Measurements from ENCODE around the gene CREBBP. TPM values are rescaled to one million over a fixed set of nuclear protein-coding genes. Genes with fewer than 3 reads are reported as not detected.

The CREBBP gene
- total RNA-seq, 3 donors from 2014 or later: 44.7 to 47.2 (median 45.3) TPM

GRCh38 chr16:3771513-3771912 lies 109.0 kb downstream of the CREBBP start:
- H3K4me3 Mint-ChIP-seq: no peak overlapping the region
- no peak for DNase-seq
- H3K27me3 Mint-ChIP-seq (ENCODE audit: low read depth): no peaks in the 10 kb centered on the region
- no peaks in the 10 kb centered on the region for H3K9me3 Mint-ChIP-seq
- peaks cover 50% of the 10 kb centered on the region for H3K36me3 Mint-ChIP-seq (ENCODE audit: insufficient read depth)
- H3K4me1 Mint-ChIP-seq (ENCODE audit: low read depth): no peaks in the 10 kb centered on the region
- ATAC-seq: no peak

- DNase-seq (no peak), ATAC-seq (no peak)
- no peaks in the 10 kb centered on the region for H3K4me1 Mint-ChIP-seq (ENCODE audit: low read depth)
- H3K9me3 Mint-ChIP-seq: no peaks in the 10 kb centered on the region
- no peaks in the 10 kb centered on the region for H3K27me3 Mint-ChIP-seq (ENCODE audit: low read depth)
- H3K36me3 Mint-ChIP-seq (ENCODE audit: insufficient read depth): peaks cover 48% of the 10 kb centered on the region
- H3K4me3 Mint-ChIP-seq: no peak overlapping the region
Measured at GRCh38 chr16:3770530-3770929, 110.0 kb downstream of the CREBBP start.

GRCh38 chr16:3769942-3770341 lies 110.6 kb downstream of the CREBBP start:
- DNase-seq (no peak), ATAC-seq (no peak)
- Mint-ChIP-seq H3K9me3 (no peaks in the 10 kb centered on the region), H3K27me3 (ENCODE audit: low read depth) (no peaks in the 10 kb centered on the region), H3K4me1 (ENCODE audit: low read depth) (no peaks in the 10 kb centered on the region), H3K4me3 (no peak overlapping the region), H3K36me3 (ENCODE audit: insufficient read depth) (peaks cover 51% of the 10 kb centered on the region)

GRCh38 chr16:3769013-3769412 lies 111.5 kb downstream of the CREBBP start:
- Mint-ChIP-seq H3K4me1 (ENCODE audit: low read depth) (no peaks in the 10 kb centered on the region), H3K36me3 (ENCODE audit: insufficient read depth) (peaks cover 45% of the 10 kb centered on the region), H3K4me3 (no peak overlapping the region), H3K27me3 (ENCODE audit: low read depth) (no peaks in the 10 kb centered on the region), H3K9me3 (no peaks in the 10 kb centered on the region)
- DNase-seq (no peak), ATAC-seq (no peak)

GRCh38 chr16:3767333-3767986 lies 113.1 kb downstream of the CREBBP start:
- no peak overlapping the region for H3K4me3 Mint-ChIP-seq
- no peaks in the 10 kb centered on the region for H3K4me1 Mint-ChIP-seq (ENCODE audit: low read depth)
- DNase-seq (no peak), ATAC-seq (no peak)
- H3K27me3 Mint-ChIP-seq (ENCODE audit: low read depth): no peaks in the 10 kb centered on the region
- H3K9me3 Mint-ChIP-seq: no peaks in the 10 kb centered on the region
- peaks cover 41% of the 10 kb centered on the region for H3K36me3 Mint-ChIP-seq (ENCODE audit: insufficient read depth)

GRCh38 chr16:3766177-3766576 lies 114.3 kb downstream of the CREBBP start:
- Mint-ChIP-seq H3K9me3 (no peaks in the 10 kb centered on the region), H3K36me3 (ENCODE audit: insufficient read depth) (peaks cover 38% of the 10 kb centered on the region), H3K4me1 (ENCODE audit: low read depth) (no peaks in the 10 kb centered on the region), H3K4me3 (no peak overlapping the region), H3K27me3 (ENCODE audit: low read depth) (no peaks in the 10 kb centered on the region)
- DNase-seq: no peak
- no peak for ATAC-seq

GRCh38 chr16:3764409-3764808 lies 116.1 kb downstream of the CREBBP start:
- no peak for ATAC-seq
- Mint-ChIP-seq H3K36me3 (ENCODE audit: insufficient read depth) (peaks cover 29% of the 10 kb centered on the region), H3K4me3 (no peak overlapping the region), H3K9me3 (no peaks in the 10 kb centered on the region), H3K4me1 (ENCODE audit: low read depth) (no peaks in the 10 kb centered on the region), H3K27me3 (ENCODE audit: low read depth) (no peaks in the 10 kb centered on the region)
- no peak for DNase-seq

GRCh38 chr16:3762107-3762750 lies 118.3 kb downstream of the CREBBP start:
- Mint-ChIP-seq H3K9me3 (no peaks in the 10 kb centered on the region), H3K27me3 (ENCODE audit: low read depth) (no peaks in the 10 kb centered on the region), H3K4me1 (ENCODE audit: low read depth) (no peaks in the 10 kb centered on the region), H3K36me3 (ENCODE audit: insufficient read depth) (peaks cover 23% of the 10 kb centered on the region), H3K4me3 (no peak overlapping the region)
- no peak for ATAC-seq
- no peak for DNase-seq

- Mint-ChIP-seq H3K36me3 (ENCODE audit: insufficient read depth) (peaks cover 19% of the 10 kb centered on the region), H3K9me3 (no peaks in the 10 kb centered on the region), H3K27me3 (ENCODE audit: low read depth) (no peaks in the 10 kb centered on the region), H3K4me3 (no peak overlapping the region), H3K4me1 (ENCODE audit: low read depth) (no peaks in the 10 kb centered on the region)
- no peak for DNase-seq
- ATAC-seq: no peak
Measured at GRCh38 chr16:3761375-3762106, 119.0 kb downstream of the CREBBP start.

GRCh38 chr16:3760518-3760917 lies 120.0 kb downstream of the CREBBP start:
- DNase-seq: no peak
- no peak overlapping the region for H3K4me3 Mint-ChIP-seq
- H3K9me3 Mint-ChIP-seq: no peaks in the 10 kb centered on the region
- H3K36me3 Mint-ChIP-seq (ENCODE audit: insufficient read depth): peaks cover 23% of the 10 kb centered on the region
- no peak for ATAC-seq
- no peaks in the 10 kb centered on the region for H3K27me3 Mint-ChIP-seq (ENCODE audit: low read depth)
- no peaks in the 10 kb centered on the region for H3K4me1 Mint-ChIP-seq (ENCODE audit: low read depth)

- ATAC-seq (no peak), DNase-seq (no peak)
- Mint-ChIP-seq H3K27me3 (ENCODE audit: low read depth) (no peaks in the 10 kb centered on the region), H3K4me3 (no peak overlapping the region), H3K36me3 (ENCODE audit: insufficient read depth) (peaks cover 23% of the 10 kb centered on the region), H3K4me1 (ENCODE audit: low read depth) (no peaks in the 10 kb centered on the region), H3K9me3 (no peaks in the 10 kb centered on the region)
Measured at GRCh38 chr16:3759736-3760135, 120.8 kb downstream of the CREBBP start.

GRCh38 chr16:3756113-3756512 lies 124.4 kb downstream of the CREBBP start:
- H3K9me3 Mint-ChIP-seq: no peaks in the 10 kb centered on the region
- peaks cover 38% of the 10 kb centered on the region for H3K36me3 Mint-ChIP-seq (ENCODE audit: insufficient read depth)
- no peaks in the 10 kb centered on the region for H3K27me3 Mint-ChIP-seq (ENCODE audit: low read depth)
- ATAC-seq (no peak), DNase-seq (no peak)
- H3K4me1 Mint-ChIP-seq (ENCODE audit: low read depth): peaks cover 4% of the 10 kb centered on the region
- no peak overlapping the region for H3K4me3 Mint-ChIP-seq

- ATAC-seq (no peak), DNase-seq (no peak)
- Mint-ChIP-seq H3K4me1 (ENCODE audit: low read depth) (peaks cover 8% of the 10 kb centered on the region), H3K36me3 (ENCODE audit: insufficient read depth) (peaks cover 42% of the 10 kb centered on the region), H3K9me3 (no peaks in the 10 kb centered on the region), H3K4me3 (no peak overlapping the region), H3K27me3 (ENCODE audit: low read depth) (no peaks in the 10 kb centered on the region)
Measured at GRCh38 chr16:3755249-3755648, 125.3 kb downstream of the CREBBP start.

- Mint-ChIP-seq H3K36me3 (ENCODE audit: insufficient read depth) (peaks cover 43% of the 10 kb centered on the region), H3K27me3 (ENCODE audit: low read depth) (no peaks in the 10 kb centered on the region), H3K4me1 (ENCODE audit: low read depth) (peaks cover 12% of the 10 kb centered on the region), H3K9me3 (no peaks in the 10 kb centered on the region), H3K4me3 (no peak overlapping the region)
- ATAC-seq: no peak
- DNase-seq: no peak
Measured at GRCh38 chr16:3754772-3755171, 125.7 kb downstream of the CREBBP start.

All from activated T-cell treated with anti-CD3 and anti-CD28 coated beads, Interleukin-2, amount 50 U/mL, for 4 hours (primary cell).